ENCODE data around the gene RECK. TPM values are rescaled to one million over a fixed set of nuclear protein-coding genes. Genes with fewer than 3 reads are reported as not detected.

The RECK gene
- total RNA-seq, 1 experiment from 2014 or later: 10.3 TPM

- Histone ChIP-seq H3K23ac (ENCODE audit: insufficient read length, low read depth, low read length) (no peak overlapping the region), H3K4me2 (ENCODE audit: insufficient read depth, insufficient read length, low read length) (no peak overlapping the region), H2BK15ac (ENCODE audit: low read depth, low read length) (no peak overlapping the region), H3T11ph (ENCODE audit: low read length) (no peak overlapping the region), H2BK120ac (ENCODE audit: low read depth, low read length, poor library complexity, severe bottlenecking) (no peak overlapping the region), H3K23me2 (ENCODE audit: insufficient read length, low read depth, low read length, poor library complexity, severe bottlenecking) (peaks cover 8% of the 10 kb centered on the region), H3K18ac (ENCODE audit: insufficient read length, low read depth, low read length) (no peak overlapping the region), H4K20me1 (ENCODE audit: control insufficient read depth, insufficient read depth, insufficient read length) (no peaks in the 10 kb centered on the region), H2AK5ac (ENCODE audit: insufficient read length, low read length) (no peak overlapping the region), H3K27ac (ENCODE audit: insufficient read length, low read depth, low read length) (no peak overlapping the region), H3K4me1 (ENCODE audit: insufficient read depth, low read length) (no peaks in the 10 kb centered on the region), H3K79me1 (ENCODE audit: insufficient read depth, low read depth, low read length, poor library complexity, severe bottlenecking) (no peaks in the 10 kb centered on the region), H3K79me2 (ENCODE audit: insufficient read depth, low read length) (no peaks in the 10 kb centered on the region), H4K5ac (ENCODE audit: insufficient read length, low read depth, low read length) (no peak overlapping the region), H3K9ac (ENCODE audit: extremely low read depth, insufficient read length, low read length) (no peak overlapping the region), H3K14ac (ENCODE audit: insufficient read depth, low read length) (no peak overlapping the region), H3K27me3 (ENCODE audit: insufficient read depth, low read length) (peaks cover 20% of the 10 kb centered on the region), H2BK20ac (ENCODE audit: low read depth, low read length, poor library complexity, severe bottlenecking) (no peak overlapping the region), H3K56ac (ENCODE audit: insufficient read length, low read depth, low read length) (no peak overlapping the region), H2BK5ac (ENCODE audit: insufficient read length, low read length) (no peak overlapping the region), H4K8ac (replicated peaks; ENCODE audit: insufficient read length, low read depth, low read length) (no peak overlapping the region), H3K4ac (ENCODE audit: low read depth, low read length) (no peak overlapping the region), H4K91ac (ENCODE audit: insufficient read length, low read depth, low read length) (no peak overlapping the region), H2AFZ (ENCODE audit: low read length) (no peak overlapping the region), H3K9me3 (ENCODE audit: control insufficient read depth, low read depth, low read length) (no peaks in the 10 kb centered on the region), H2BK12ac (ENCODE audit: insufficient read length, low read depth, low read length) (no peak overlapping the region)
- H3K27ac Mint-ChIP-seq: no peak overlapping the region
- peaks cover 11 to 12% of the 10 kb centered on the region in 2 experiments for H3K9me3 Mint-ChIP-seq
- peaks cover 67% of the 10 kb centered on the region for H3K27me3 Mint-ChIP-seq (ENCODE audit: low read depth)
- WGBS (ENCODE audit: extremely low coverage, insufficient read length, low lambda C conversion rate): no CpG with 5 or more reads among the region's 4 CpGs
- no peak overlapping the region for H3K4me3 Mint-ChIP-seq
- H3K36me3 Mint-ChIP-seq (ENCODE audit: insufficient read depth in 1 of 3, low read depth in 3 of 3): peaks cover 7 to 14% (median 12%) of the 10 kb centered on the region in 3 experiments; a peak in 6 of 7 replicates
- H3K4me1 Mint-ChIP-seq: peaks cover 10 to 18% of the 10 kb centered on the region in 2 experiments
- DNase-seq: peak; percentile 49
- TF ChIP-seq CTCF (conservative IDR thresholded peaks at IDR 0.05): peak; percentile 50
Observed at GRCh38 chr9:36141288-36141687, 104.6 kb downstream of the RECK start.

All from H9 (cell line).